GM19043 (cell line): ENCODE measurements around the gene PPP1R26.
"Not testable (repeated sequence)": the region's sequence is repeated elsewhere in the genome, so short reads cannot be mapped to it uniquely, and the experiment has no call there.

Experiments
- ATAC-seq: cut with Tn5 transposase; IDR thresholded peaks from one replicate; pipeline ENCODE4 v1.9.1; 2021; ENCODE audit warnings: low read depth; ENCODE audit not compliant: unreplicated experiment

Gene PPP1R26

GRCh38 chr9:135479469-135480052 lies at the start of gene PPP1R26:
TSS of gene PPP1R26 (plus strand) at chr9:135479782. CDS start at chr9:135484511, 4,729 bp downstream.
- no peak for ATAC-seq

- ATAC-seq, result no peak
Observed at GRCh38 chr9:135437259-135437658, 42.3 kb upstream of the PPP1R26 start.

- not testable (repeated sequence) for ATAC-seq
Observed at GRCh38 chr9:135437696-135438095, 41.9 kb upstream of the PPP1R26 start.

GRCh38 chr9:135438581-135439232 lies 40.9 kb upstream of the PPP1R26 start:
- ATAC-seq, result not testable (repeated sequence)

GRCh38 chr9:135439514-135439913 lies 40.1 kb upstream of the PPP1R26 start:
- ATAC-seq, result not testable (repeated sequence)

GRCh38 chr9:135439916-135440315 lies 39.7 kb upstream of the PPP1R26 start:
- no peak for ATAC-seq

GRCh38 chr9:135440620-135441019 lies 39.0 kb upstream of the PPP1R26 start:
- ATAC-seq, result no peak

GRCh38 chr9:135441105-135442071 lies 38.2 kb upstream of the PPP1R26 start:
- not testable (repeated sequence) for ATAC-seq

GRCh38 chr9:135442075-135442474 lies 37.5 kb upstream of the PPP1R26 start:
- no peak for ATAC-seq

- ATAC-seq, result no peak
Observed at GRCh38 chr9:135443797-135444425, 35.7 kb upstream of the PPP1R26 start.

GRCh38 chr9:135447126-135447525 lies 32.5 kb upstream of the PPP1R26 start:
- ATAC-seq, result no peak

GRCh38 chr9:135448663-135449100 lies 30.9 kb upstream of the PPP1R26 start:
- ATAC-seq, result no peak

GRCh38 chr9:135449532-135449931 lies 30.1 kb upstream of the PPP1R26 start:
- ATAC-seq, result not testable (repeated sequence)

- ATAC-seq, result no peak
Observed at GRCh38 chr9:135450956-135451355, 28.6 kb upstream of the PPP1R26 start.

GRCh38 chr9:135451909-135452308 lies 27.7 kb upstream of the PPP1R26 start:
- ATAC-seq, result not testable (repeated sequence)

GRCh38 chr9:135454737-135455136 lies 24.8 kb upstream of the PPP1R26 start:
- no peak for ATAC-seq

GRCh38 chr9:135455401-135456030 lies 24.1 kb upstream of the PPP1R26 start:
- no peak for ATAC-seq

- no peak for ATAC-seq
Observed at GRCh38 chr9:135456436-135457104, 23.0 kb upstream of the PPP1R26 start.

- not testable (repeated sequence) for ATAC-seq
Observed at GRCh38 chr9:135458478-135458877, 21.1 kb upstream of the PPP1R26 start.

- no peak for ATAC-seq
Observed at GRCh38 chr9:135461936-135462335, 17.6 kb upstream of the PPP1R26 start.
